OCI-LY7 (cell line): ENCODE results near the gene LINC00237. TPM values are rescaled to one million over a fixed set of nuclear protein-coding genes. Genes with fewer than 3 reads are reported as not detected.

Experiments
- BruUV-seq: library from RNA; stranded (reverse); fragments of 400-500 nt; replicated peaks from 2 replicates; lab custom pipeline; 2021; lab: Mats Ljungman, UMichigan
- CTCF ChIA-PET: fragments of 300-600 bp; sonication (Branson Sonifier 250); formaldehyde crosslinking; loops from one replicate; lab custom pipeline; 2022; ENCODE audit warnings: antibody characterized with exemption; ENCODE audit not compliant: unreplicated experiment; lab: Charles Lee
- POLR2A ChIA-PET: fragments of 300-600 bp; sonication (Branson Sonifier 250); formaldehyde crosslinking; loops from one replicate; lab custom pipeline; 2022; ENCODE audit warnings: antibody characterized with exemption; lab: Charles Lee
- DNase-seq: peaks from one replicate; pipeline ENCODE4 v3.0.0-alpha.2; 2015; ENCODE audit warnings: low spot score
- H2AFZ ChIP-seq: fragments of 200-600 bp; sonication (generic), shearing (Covaris generic); 2 replicates; pipeline ENCODE4 v1.6.1; 2014; ENCODE audit warnings: mild to moderate bottlenecking, antibody characterized with exemption, low read length, moderate library complexity
- H3K27ac ChIP-seq: fragments of 200-600 bp; sonication (generic); 2 replicates; pipeline ENCODE4 v1.5.1; 2014; ENCODE audit warnings: mixed run types, low read depth, mild to moderate bottlenecking, moderate library complexity, low read length, inconsistent platforms; ENCODE audit not compliant: poor library complexity, severe bottlenecking
- H3K36me3 ChIP-seq: fragments of 200-600 bp; sonication (generic); 2 replicates; pipeline ENCODE4 v1.6.1; 2014; ENCODE audit warnings: mild to moderate bottlenecking, antibody characterized with exemption, low read length, moderate library complexity, mixed read lengths; ENCODE audit not compliant: insufficient read depth
- H3K4me1 ChIP-seq: fragments of 200-600 bp; sonication (generic); 2 replicates; pipeline ENCODE4 v1.5.1; 2014; ENCODE audit warnings: mild to moderate bottlenecking, low read length; ENCODE audit not compliant: insufficient read depth, poor library complexity, severe bottlenecking
- H3K4me2 ChIP-seq: fragments of 200-600 bp; sonication (generic); 2 replicates; pipeline ENCODE4 v1.6.1; 2014; ENCODE audit warnings: mild to moderate bottlenecking, low read length
- H3K4me3 ChIP-seq: fragments of 200-600 bp; sonication (generic); 2 replicates; pipeline ENCODE4 v1.5.1; 2014; ENCODE audit warnings: mild to moderate bottlenecking, low read depth, low read length; ENCODE audit not compliant: poor library complexity, severe bottlenecking
- H3K79me2 ChIP-seq: fragments of 200-600 bp; sonication (generic); 2 replicates; pipeline ENCODE4 v1.6.1; 2016; ENCODE audit warnings: low read depth, mild to moderate bottlenecking, low read length, moderate library complexity, mixed read lengths; ENCODE audit not compliant: insufficient read depth
- H3K9me2 ChIP-seq: fragments of 200-600 bp; sonication (generic); 2 replicates; pipeline ENCODE4 v1.6.1; 2016; ENCODE audit warnings: mild to moderate bottlenecking, low read length, mixed read lengths; ENCODE audit not compliant: insufficient read depth
- H3K9me3 ChIP-seq: fragments of 200-600 bp; sonication (generic); 2 replicates; pipeline ENCODE4 v1.6.1; 2014; ENCODE audit warnings: mild to moderate bottlenecking, mixed run types, low read length, mixed read lengths
- H4K20me1 ChIP-seq: fragments of 200-600 bp; sonication (generic); 2 replicates; pipeline ENCODE4 v1.6.1; 2014; ENCODE audit warnings: mild to moderate bottlenecking, antibody characterized with exemption, low read length, moderate library complexity, mixed read lengths; ENCODE audit not compliant: insufficient read depth
- CTCF ChIP-seq: fragments of 200-600 bp; sonication (generic); conservative IDR thresholded peaks from 2 replicates; pipeline ENCODE4 v1.5.1; 2014; ENCODE audit warnings: mild to moderate bottlenecking, antibody characterized with exemption, low read length, moderate library complexity, mixed read lengths
- EZH2phosphoT487 ChIP-seq: fragments of 200-600 bp; sonication (generic); IDR thresholded peaks from 2 replicates; pipeline ENCODE4 v1.6.1; 2018; ENCODE audit warnings: low read depth, borderline replicate concordance, mild to moderate bottlenecking, mixed run types, antibody characterized with exemption, low read length, moderate library complexity, mixed read lengths
- intact Hi-C: fragments of 100-400 bp; cut with micrococcal nuclease; formaldehyde crosslinking; loops from one replicate; pipeline ENCODE4 v1.10.0; 2022; ENCODE audit not compliant: unreplicated experiment
- total RNA-seq, 2 experiments: library from RNA; depleted of rRNA in 1 of 2; stranded (reverse); fragments of >200 nt in 1 of 2; shearing (Covaris generic) in 1 of 2; gene quantifications; 2 replicates each; pipeline ENCODE4 v1.2.3, GENCODE V29; 2014 to 2022

The LINC00237 gene
- total RNA-seq, 2 experiments from 2014 or later, result not detected

DNA sequence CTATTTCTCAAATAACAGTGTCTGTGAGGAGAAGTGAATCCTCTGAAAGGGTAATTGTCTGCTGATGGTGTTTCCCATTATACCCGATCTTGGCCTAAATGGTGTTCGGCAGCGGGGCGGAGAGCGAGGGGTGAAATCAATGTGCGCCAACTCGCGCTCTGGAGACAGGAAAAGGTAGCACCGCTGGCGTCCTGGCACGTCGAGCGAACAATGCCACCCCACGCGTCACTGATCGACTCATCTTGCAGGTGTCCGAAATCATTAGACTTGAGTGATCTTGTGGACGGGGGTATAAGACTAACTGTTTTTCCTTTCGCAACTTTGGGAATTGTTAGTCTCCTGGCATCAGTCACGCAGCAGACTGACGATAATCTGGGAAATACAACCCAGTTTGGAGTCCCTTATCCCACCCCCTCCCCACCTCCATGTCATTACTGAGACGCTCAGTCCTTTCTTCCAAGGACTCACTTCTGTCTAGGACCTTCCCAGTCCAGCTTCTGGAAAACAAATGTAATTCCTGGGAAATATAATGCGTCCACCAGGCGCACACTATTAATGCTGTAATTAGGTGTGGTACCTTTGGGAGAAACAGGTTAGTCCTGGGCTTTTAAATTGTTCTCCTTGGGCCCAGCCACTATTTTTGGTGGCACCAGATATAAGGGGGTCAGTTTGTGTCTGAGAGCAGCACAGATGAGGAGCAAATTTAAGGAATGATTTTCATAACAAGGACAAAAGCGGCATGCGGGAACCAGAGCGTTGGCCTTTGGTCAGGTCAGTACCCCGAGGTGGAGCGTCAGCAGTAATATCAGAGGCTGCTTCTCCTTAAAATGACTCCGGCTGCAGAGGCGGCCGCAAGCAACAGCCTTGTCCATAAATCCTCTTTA, 2.3 kb downstream of the LINC00237 start:
- CTCF ChIA-PET, result no interaction called here
- peaks cover 35% of the 10 kb centered on the region for H3K4me1 ChIP-seq
- no TSS peak for BruUV-seq

DNA sequence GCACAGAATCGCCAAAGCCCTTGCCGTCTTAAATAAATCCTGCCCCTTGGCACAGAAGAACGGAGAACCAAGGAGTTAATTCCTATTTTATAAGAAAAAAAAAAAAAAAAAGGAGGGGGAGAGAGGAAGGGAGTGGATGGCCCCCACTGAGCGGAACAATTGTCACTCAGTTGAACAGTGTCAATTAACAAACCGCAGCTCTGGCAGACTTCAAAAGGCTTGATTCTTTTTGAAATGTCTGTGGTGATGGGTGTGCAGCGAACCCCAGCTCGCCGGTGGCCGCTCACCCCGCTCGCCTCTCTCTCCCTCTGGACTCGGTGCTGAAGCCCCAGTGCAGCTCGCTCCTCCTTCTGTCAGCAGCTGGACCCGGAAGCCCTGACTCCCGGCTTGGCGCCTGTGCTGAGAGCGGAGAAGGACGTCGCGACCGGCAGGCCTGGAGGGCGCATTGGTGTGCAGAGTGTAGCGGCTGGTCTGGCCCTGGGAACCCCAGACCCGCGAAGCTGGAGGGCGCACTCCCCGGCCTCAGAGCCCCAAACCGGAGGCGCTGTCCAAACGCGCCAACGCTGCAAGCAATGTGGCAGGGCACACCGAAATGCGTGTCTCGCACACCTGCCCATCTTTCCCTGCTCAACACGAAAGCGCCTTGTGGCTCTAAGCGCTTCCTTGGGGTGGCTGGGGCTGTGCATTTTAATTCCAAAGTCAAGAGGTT, 3.4 kb downstream of the LINC00237 start:
- Histone ChIP-seq H4K20me1 (no peaks in the 10 kb centered on the region), H3K9me2 (no peaks in the 10 kb centered on the region), H2AFZ (peak overlapping the region; percentile 70; the same call in 1 of the 2 replicates), H3K9me3 (no peaks in the 10 kb centered on the region), H3K36me3 (no peaks in the 10 kb centered on the region), H3K4me1 (peaks cover 35% of the 10 kb centered on the region), H3K4me3 (peak overlapping the region; percentile 45), H3K4me2 (peak overlapping the region; percentile 47), H3K79me2 (no peaks in the 10 kb centered on the region), H3K27ac (no peak overlapping the region)
- intact Hi-C loops, result no loop called here
- DNase-seq, result peak; percentile 37
- BruUV-seq, result no TSS peak
- TF ChIP-seq CTCF (no peak), EZH2phosphoT487 (no peak)
- CTCF ChIA-PET, result no interaction called here
- POLR2A ChIA-PET, result interaction anchor here (0.7 kb wide), 1 partner anchor 186 kb away, joined by 3 read pairs; no protein-coding TSS in a partner anchor

More for the DNA sequence above, 2.3 kb downstream of the LINC00237 start:
- H3K36me3 ChIP-seq, result no peaks in the 10 kb centered on the region
- no peak for DNase-seq
- no peak overlapping the region for H3K27ac ChIP-seq
- H3K9me3 ChIP-seq, result no peaks in the 10 kb centered on the region
- POLR2A ChIA-PET, result no interaction called here
- no peak overlapping the region; the same call in 1 of the 2 replicates for H2AFZ ChIP-seq
- TF ChIP-seq CTCF (no peak), EZH2phosphoT487 (no peak)
- H3K9me2 ChIP-seq, result no peaks in the 10 kb centered on the region
- H4K20me1 ChIP-seq, result no peaks in the 10 kb centered on the region
- H3K79me2 ChIP-seq, result no peaks in the 10 kb centered on the region
- no peak overlapping the region for H3K4me3 ChIP-seq
- intact Hi-C loops, result no loop called here
- H3K4me2 ChIP-seq, result no peak overlapping the region
